HG02588 (cell line): ENCODE results near the gene DPP10.
"Not testable (repeated sequence)": the region's sequence is repeated elsewhere in the genome, so short reads cannot be mapped to it uniquely, and the experiment has no call there.

Experiments
- ATAC-seq: cut with Tn5 transposase; IDR thresholded peaks from one replicate; pipeline ENCODE4 v1.9.1; 2021; ENCODE audit warnings: mild to moderate bottlenecking, moderate library complexity; ENCODE audit not compliant: unreplicated experiment

DPP10 gene

GRCh38 chr2:115389024-115389423, 946.6 kb downstream of the DPP10 start:
- no peak for ATAC-seq

GRCh38 chr2:115389898-115390565, 947.6 kb downstream of the DPP10 start:
- no peak for ATAC-seq

GRCh38 chr2:115396579-115396978, 954.1 kb downstream of the DPP10 start:
- ATAC-seq = no peak

- no peak for ATAC-seq
Measured at GRCh38 chr2:115400940-115401339, 958.5 kb downstream of the DPP10 start.

GRCh38 chr2:115412501-115412900, 970.1 kb downstream of the DPP10 start:
- ATAC-seq = no peak

GRCh38 chr2:115413791-115414190, 971.4 kb downstream of the DPP10 start:
- no peak for ATAC-seq

- ATAC-seq = no peak
Measured at GRCh38 chr2:115414466-115414865, 972.0 kb downstream of the DPP10 start.

- no peak for ATAC-seq
Measured at GRCh38 chr2:115422004-115422634, 979.7 kb downstream of the DPP10 start.

- ATAC-seq = no peak
Measured at GRCh38 chr2:115427436-115427835, 985.0 kb downstream of the DPP10 start.

GRCh38 chr2:115440746-115441145, 998.3 kb downstream of the DPP10 start:
- ATAC-seq = not testable (repeated sequence)

GRCh38 chr2:115443539-115444185, 1001.2 kb downstream of the DPP10 start:
- ATAC-seq = no peak

GRCh38 chr2:115460008-115460407, 1017.6 kb downstream of the DPP10 start:
- ATAC-seq = no peak

GRCh38 chr2:115480741-115481140, 1038.3 kb downstream of the DPP10 start:
- no peak for ATAC-seq

- no peak for ATAC-seq
Measured at GRCh38 chr2:115481842-115482241, 1039.4 kb downstream of the DPP10 start.

- no peak for ATAC-seq
Measured at GRCh38 chr2:115483666-115484065, 1041.2 kb downstream of the DPP10 start.

GRCh38 chr2:115484486-115484885, 1042.0 kb downstream of the DPP10 start:
- ATAC-seq = no peak

GRCh38 chr2:115484983-115485382, 1042.5 kb downstream of the DPP10 start:
- no peak for ATAC-seq

GRCh38 chr2:115491186-115491793, 1048.8 kb downstream of the DPP10 start:
- ATAC-seq = no peak

- ATAC-seq = no peak
Measured at GRCh38 chr2:115505331-115505730, 1062.9 kb downstream of the DPP10 start.

GRCh38 chr2:115520727-115521126, 1078.3 kb downstream of the DPP10 start:
- no peak for ATAC-seq

GRCh38 chr2:115524452-115524851, 1082.0 kb downstream of the DPP10 start:
- ATAC-seq = no peak

- no peak for ATAC-seq
Measured at GRCh38 chr2:115529627-115530026, 1087.2 kb downstream of the DPP10 start.
